ENCODE results near the gene ACADSB. TPM values are rescaled to one million over a fixed set of nuclear protein-coding genes. Genes with fewer than 3 reads are reported as not detected.

ACADSB gene
- total and polyA plus RNA-seq, 2 donors (not counting 1 experiment from before 2014, with no cell fraction given) = 6.8 to 27.8 TPM

DNA sequence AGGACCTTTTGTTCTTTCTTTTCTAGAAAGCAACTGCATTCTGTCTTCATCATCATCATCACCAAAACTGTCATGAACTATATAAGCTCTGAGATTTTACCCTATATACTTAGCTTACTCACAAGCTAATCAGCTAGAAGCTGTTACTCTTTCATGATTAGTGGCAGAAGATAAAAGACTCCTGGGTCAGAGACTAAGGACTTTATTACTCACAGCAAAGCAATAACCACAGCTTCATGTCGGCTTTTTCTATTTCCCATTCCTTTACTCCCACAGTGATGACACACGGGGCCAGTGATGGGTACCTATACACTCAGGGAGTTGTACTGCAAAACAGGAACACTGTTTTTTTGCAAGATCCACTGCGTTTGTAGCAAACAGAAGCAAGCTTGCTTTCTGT, 46.4 kb upstream of the ACADSB start:
- H3K9me3 Mint-ChIP-seq (ENCODE audit: insufficient read depth) = peaks cover 2% of the 10 kb centered on the region
- no peak overlapping the region for H3K27ac Mint-ChIP-seq
- H3K27me3 Mint-ChIP-seq = peaks cover 29% of the 10 kb centered on the region
- ChIA-PET CTCF (no interaction called here), POLR2A (no interaction called here)
- intact Hi-C loops (cut with micrococcal nuclease) = no loop called here
- no peaks in the 10 kb centered on the region for H3K79me2 ChIP-seq (ENCODE audit: control insufficient read depth, insufficient read depth, low read length)
- H3K4me2 ChIP-seq (replicated peaks; ENCODE audit: low read depth, low read length, poor library complexity, severe bottlenecking) = no peak overlapping the region
- H3K4me3 Mint-ChIP-seq = no peak overlapping the region
- H3K27ac ChIP-seq (ENCODE audit: low read length in 2 of 2) = no peak overlapping the region
- DNase-seq = no peak
- H3K9ac ChIP-seq (ENCODE audit: low read length) = no peak overlapping the region
- H3K4me3 ChIP-seq (ENCODE audit: control extremely low read depth in 1 of 5, extremely low read depth in 1 of 5, insufficient read depth in 1 of 5, low read depth in 2 of 5, low read length in 4 of 5) = no peak overlapping the region
- TF ChIP-seq EZH2 (IDR thresholded peaks at IDR 0.05; ENCODE audit: borderline replicate concordance, insufficient read depth, low read depth, low read length, poor library complexity, severe bottlenecking) = no peak
- TF ChIP-seq, protein P1, sequence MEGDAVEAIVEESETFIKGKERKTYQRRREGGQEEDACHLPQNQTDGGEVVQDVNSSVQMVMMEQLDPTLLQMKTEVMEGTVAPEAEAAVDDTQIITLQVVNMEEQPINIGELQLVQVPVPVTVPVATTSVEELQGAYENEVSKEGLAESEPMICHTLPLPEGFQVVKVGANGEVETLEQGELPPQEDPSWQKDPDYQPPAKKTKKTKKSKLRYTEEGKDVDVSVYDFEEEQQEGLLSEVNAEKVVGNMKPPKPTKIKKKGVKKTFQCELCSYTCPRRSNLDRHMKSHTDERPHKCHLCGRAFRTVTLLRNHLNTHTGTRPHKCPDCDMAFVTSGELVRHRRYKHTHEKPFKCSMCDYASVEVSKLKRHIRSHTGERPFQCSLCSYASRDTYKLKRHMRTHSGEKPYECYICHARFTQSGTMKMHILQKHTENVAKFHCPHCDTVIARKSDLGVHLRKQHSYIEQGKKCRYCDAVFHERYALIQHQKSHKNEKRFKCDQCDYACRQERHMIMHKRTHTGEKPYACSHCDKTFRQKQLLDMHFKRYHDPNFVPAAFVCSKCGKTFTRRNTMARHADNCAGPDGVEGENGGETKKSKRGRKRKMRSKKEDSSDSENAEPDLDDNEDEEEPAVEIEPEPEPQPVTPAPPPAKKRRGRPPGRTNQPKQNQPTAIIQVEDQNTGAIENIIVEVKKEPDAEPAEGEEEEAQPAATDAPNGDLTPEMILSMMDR (IDR thresholded peaks at IDR 0.05) = no peak
- no peak overlapping the region for H2AFZ ChIP-seq (ENCODE audit: insufficient read depth, low read depth, low read length, poor library complexity, severe bottlenecking)
- no peaks in the 10 kb centered on the region for H3K4me1 Mint-ChIP-seq
- H3K27me3 ChIP-seq (replicated peaks in 1 of 4; ENCODE audit: control extremely low read depth in 1 of 4, control insufficient read depth in 3 of 4, insufficient read depth in 4 of 4, low read length in 3 of 4) = peaks cover 0 to 12% (median 6%) of the 10 kb centered on the region in 4 experiments
- WGBS (ENCODE audit: insufficient coverage) = 87% methylated on average over 3 of the region's 3 CpGs
- no peaks in the 10 kb centered on the region for H3K4me1 ChIP-seq (ENCODE audit: control insufficient read depth in 2 of 2, insufficient read depth in 2 of 2, low read length in 2 of 2)
- no peak for ATAC-seq (ENCODE audit: low read depth)
- H3K36me3 ChIP-seq (replicated peaks in 1 of 2; ENCODE audit: control extremely low read depth in 1 of 2, control insufficient read depth in 1 of 2, extremely low read depth in 1 of 2, insufficient read depth in 2 of 2, low read length in 1 of 2) = no peaks in the 10 kb centered on the region
- no peaks in the 10 kb centered on the region for H4K20me1 ChIP-seq (ENCODE audit: control insufficient read depth, insufficient read depth, low read length, poor library complexity, severe bottlenecking)
- peaks cover 6 to 14% (median 13%) of the 10 kb centered on the region in 3 donors for H3K9me3 ChIP-seq (ENCODE audit: control extremely low read depth in 1 of 3, control insufficient read depth in 2 of 3, insufficient read depth in 1 of 3, low read length in 2 of 3)

DNA sequence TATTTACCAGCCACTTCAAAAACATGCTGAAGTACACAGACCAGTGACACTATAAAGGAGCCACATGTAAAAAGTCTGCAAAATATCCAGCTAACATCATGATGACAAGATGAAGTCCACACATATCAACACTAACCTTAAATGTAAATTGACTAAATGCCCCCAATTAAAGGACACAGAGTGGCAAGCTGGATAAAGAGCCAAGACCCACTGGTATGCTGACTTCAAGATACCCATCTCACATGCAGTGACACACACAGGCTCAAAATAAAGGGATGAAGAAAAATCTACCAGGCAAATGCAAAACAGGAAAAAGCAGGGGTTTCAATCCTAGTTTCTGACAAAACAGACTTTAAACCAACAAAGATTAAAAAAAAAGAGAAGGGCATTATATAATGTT, 41.9 kb upstream of the ACADSB start:
- H3K4me1 ChIP-seq (ENCODE audit: control insufficient read depth in 2 of 2, insufficient read depth in 2 of 2, low read length in 2 of 2) = no peaks in the 10 kb centered on the region
- ATAC-seq (ENCODE audit: low read depth) (no peak), DNase-seq (no peak)
- H3K4me3 Mint-ChIP-seq = no peak overlapping the region
- H3K79me2 ChIP-seq (ENCODE audit: control insufficient read depth, insufficient read depth, low read length) = no peaks in the 10 kb centered on the region
- intact Hi-C loops (cut with micrococcal nuclease) = no loop called here
- TF ChIP-seq EZH2 (IDR thresholded peaks at IDR 0.05; ENCODE audit: borderline replicate concordance, insufficient read depth, low read depth, low read length, poor library complexity, severe bottlenecking) = no peak
- TF ChIP-seq, protein P1 (IDR thresholded peaks at IDR 0.05) = no peak
- H3K4me1 Mint-ChIP-seq = no peaks in the 10 kb centered on the region
- POLR2A ChIA-PET = no interaction called here
- H3K9me3 Mint-ChIP-seq (ENCODE audit: insufficient read depth) = peaks cover 10% of the 10 kb centered on the region
- no peak overlapping the region for H2AFZ ChIP-seq (ENCODE audit: insufficient read depth, low read depth, low read length, poor library complexity, severe bottlenecking)
- H3K9ac ChIP-seq (ENCODE audit: low read length) = no peak overlapping the region
- H3K36me3 ChIP-seq (replicated peaks in 1 of 2; ENCODE audit: control extremely low read depth in 1 of 2, control insufficient read depth in 1 of 2, extremely low read depth in 1 of 2, insufficient read depth in 2 of 2, low read length in 1 of 2) = no peaks in the 10 kb centered on the region
- H3K4me3 ChIP-seq (ENCODE audit: control extremely low read depth in 1 of 5, extremely low read depth in 1 of 5, insufficient read depth in 1 of 5, low read depth in 2 of 5, low read length in 4 of 5) = no peak overlapping the region
- H3K27ac ChIP-seq (ENCODE audit: low read length in 2 of 2) = no peak overlapping the region
- no peaks in the 10 kb centered on the region for H4K20me1 ChIP-seq (ENCODE audit: control insufficient read depth, insufficient read depth, low read length, poor library complexity, severe bottlenecking)
- no peak overlapping the region for H3K4me2 ChIP-seq (replicated peaks; ENCODE audit: low read depth, low read length, poor library complexity, severe bottlenecking)
- peaks cover 10 to 18% (median 13%) of the 10 kb centered on the region in 3 donors for H3K9me3 ChIP-seq (ENCODE audit: control extremely low read depth in 1 of 3, control insufficient read depth in 2 of 3, insufficient read depth in 1 of 3, low read length in 2 of 3)
- CTCF ChIA-PET = interaction anchor here (2.1 kb wide), 1 partner anchor 12 kb away, joined by 4 read pairs; no protein-coding TSS in a partner anchor
- no peak overlapping the region for H3K27ac Mint-ChIP-seq
- peaks cover 33% of the 10 kb centered on the region for H3K27me3 Mint-ChIP-seq
- H3K27me3 ChIP-seq (replicated peaks in 1 of 4; ENCODE audit: control extremely low read depth in 1 of 4, control insufficient read depth in 3 of 4, insufficient read depth in 4 of 4, low read length in 3 of 4) = peaks cover 0 to 6% (median 2%) of the 10 kb centered on the region in 4 experiments

All from B cell (primary cell).